Central memory CD4-positive, alpha-beta T cell (primary cell): ENCODE results near the gene TARM1.
A peak's percentile ranks its signal among the peaks of the same experiment; 100 is the strongest.

Experiments used
- DNase-seq: peaks from one replicate; pipeline ENCODE4 v3.0.0; 2022

TARM1 gene

DNA sequence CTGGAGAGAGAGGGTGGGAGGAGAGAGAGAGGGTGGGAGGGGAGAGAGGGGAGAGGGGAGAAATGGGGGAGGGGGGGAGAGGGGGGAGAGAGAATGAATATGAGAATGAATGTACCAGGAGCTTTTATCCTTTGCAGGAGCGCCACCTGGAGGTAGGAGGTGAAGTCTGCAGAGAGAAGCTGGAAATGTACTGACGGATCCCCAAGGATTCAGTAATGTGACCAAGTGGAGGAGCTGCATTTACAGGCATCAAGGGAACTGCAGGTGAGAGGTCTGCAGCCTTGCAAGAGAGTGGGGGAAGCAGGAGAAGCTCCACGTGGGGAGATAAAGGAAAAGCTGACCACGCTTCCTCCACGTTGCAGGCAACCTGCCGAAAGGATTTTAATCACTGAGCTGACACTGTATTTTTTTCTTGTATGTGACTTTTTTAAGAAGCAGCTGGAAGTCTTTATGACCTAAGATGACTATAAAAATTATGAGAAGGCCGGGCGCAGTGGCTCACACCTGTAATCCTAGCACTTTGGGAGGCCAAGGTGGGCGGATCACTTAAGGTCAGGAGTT, 51.2 kb downstream of the TARM1 start:
- peak; percentile 22 for DNase-seq

DNA sequence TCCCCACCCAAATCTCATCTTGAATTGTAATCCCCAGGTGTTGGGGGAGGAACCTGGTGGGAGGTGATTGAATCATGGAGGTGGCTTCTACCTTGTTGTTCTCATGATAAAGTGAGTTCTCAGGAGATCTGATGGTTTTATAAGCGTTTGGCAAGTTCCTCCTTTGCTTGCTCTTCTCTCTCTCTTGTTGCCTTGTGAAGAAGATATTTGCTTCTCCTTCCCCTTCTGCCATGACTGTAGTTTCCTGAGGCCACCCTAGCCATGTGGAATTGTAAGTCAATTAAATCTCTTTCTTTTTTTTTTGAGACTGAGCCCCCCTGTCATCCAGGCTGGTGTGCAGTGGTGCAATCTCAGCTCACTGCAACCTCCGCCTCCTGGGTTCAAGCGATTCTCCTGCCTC, 51.9 kb downstream of the TARM1 start:
- no peak for DNase-seq

DNA sequence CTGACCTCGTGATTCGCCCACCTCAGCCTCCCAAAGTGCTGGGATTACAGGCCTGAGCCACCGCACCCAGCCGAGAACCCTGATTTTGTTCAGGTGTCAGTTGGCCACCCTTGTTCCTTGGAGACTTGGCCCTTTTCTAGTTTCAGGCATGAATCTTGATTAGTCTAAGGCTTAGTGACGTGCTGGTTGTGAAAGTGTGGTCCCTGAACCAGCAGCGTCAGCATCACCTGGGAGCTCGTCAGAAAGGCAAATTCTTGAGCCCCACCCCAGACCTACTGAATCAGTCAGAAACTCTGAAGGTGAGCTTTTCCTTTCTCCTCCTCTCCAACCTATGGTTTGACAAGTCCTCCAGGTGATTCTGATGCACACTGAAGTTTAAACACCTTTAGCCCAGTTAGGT, 54.5 kb downstream of the TARM1 start:
- no peak for DNase-seq

DNA sequence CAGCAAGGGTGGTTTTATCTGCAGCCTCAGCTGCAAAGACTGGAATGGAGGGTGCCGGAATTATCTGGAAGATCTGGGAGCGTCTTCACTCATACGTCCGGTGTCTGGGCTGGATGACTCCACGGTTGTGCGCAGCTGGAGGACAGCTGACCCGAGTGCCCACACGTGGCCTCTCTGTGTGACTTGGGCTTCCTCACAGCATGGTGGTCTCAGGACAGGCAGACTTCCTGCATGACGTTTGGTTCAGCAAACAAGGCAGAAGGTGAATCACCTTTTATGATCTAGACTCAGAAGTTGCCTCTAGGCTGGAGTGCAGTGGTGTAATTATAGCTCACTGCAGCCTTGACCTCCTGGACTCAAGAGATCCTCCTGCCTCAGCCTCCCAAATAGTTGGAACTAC, 56.5 kb downstream of the TARM1 start:
- no peak for DNase-seq

DNA sequence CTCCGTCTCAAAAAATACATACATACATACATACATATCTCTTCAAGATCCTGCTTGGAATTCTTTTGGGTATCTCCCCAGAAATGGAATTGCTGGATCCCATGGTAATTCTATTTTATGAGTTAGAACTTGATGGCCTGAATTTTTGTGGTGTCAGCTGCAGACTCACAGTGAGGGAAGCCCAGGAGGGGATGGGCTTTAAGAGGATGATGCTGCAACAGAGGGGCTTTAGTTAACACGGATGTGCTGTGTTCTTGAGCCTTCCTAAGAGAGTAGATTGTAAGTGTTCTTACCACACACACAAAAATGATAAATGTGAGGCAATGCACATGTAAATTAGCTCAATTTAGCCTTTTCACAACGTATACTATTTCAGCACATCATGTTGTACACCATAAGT, 58.0 kb downstream of the TARM1 start:
- DNase-seq: no peak

DNA sequence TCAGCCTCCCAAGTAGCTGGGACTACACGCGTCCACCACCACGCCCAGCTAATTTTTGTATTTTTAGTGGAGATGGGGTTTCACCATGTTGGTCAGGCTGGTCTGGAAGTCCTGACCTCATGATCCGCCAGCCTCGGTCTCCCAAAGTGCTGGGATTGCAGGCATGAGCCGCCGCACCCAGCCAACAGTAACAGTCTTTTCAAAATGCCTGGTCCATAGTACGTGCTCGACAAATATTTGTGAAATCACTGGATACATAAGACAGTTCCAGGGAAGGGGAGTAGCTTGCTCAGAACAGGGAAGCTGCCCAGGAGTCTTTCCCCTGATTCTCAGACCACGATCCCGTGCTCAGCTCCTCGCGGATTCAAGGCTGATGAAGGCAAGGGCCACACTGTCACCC, 59.2 kb downstream of the TARM1 start:
- no peak for DNase-seq

DNA sequence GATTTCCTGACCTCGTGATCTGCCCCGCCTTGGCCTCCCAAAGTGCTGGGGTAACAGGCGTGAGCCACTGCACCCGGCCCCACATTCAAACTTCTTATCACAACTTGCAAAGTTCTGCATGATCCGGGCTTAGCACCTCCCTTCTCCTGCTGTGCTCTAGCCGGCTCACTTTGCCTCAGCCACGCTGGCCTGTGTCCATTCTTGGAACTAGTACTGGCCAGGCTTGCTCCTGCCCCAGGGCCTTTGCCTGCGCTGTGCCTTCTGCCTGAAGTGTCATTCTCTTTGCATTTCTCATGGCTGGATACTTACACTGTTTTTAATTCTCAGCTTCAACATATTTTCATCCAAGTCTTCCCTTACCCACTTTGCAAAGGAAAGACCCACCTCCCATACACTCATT, 59.8 kb downstream of the TARM1 start:
- no peak for DNase-seq
